Brain pericyte (primary cell): ENCODE results near the gene SNRPE.
A peak's percentile ranks its signal among the peaks of the same experiment; 100 is the strongest.
"Not testable (repeated sequence)": the region's sequence is repeated elsewhere in the genome, so short reads cannot be mapped to it uniquely, and the experiment has no call there.

Experiments
- DNase-seq: peaks from one replicate; pipeline ENCODE4 v3.0.0-alpha.2; 2012; ENCODE audit warnings: low read depth, low spot score

SNRPE gene

GRCh38 chr1:203861379-203862184 lies at the start of gene SNRPE:
SNRPE (plus strand) TSS chr1:203861599; CDS start chr1:203861660, 61 bp downstream.
- DNase-seq, result peak; percentile 92

GRCh38 chr1:203813581-203814341 lies 47.6 kb upstream of the SNRPE start:
- DNase-seq, result no peak

- DNase-seq, result no peak
Observed at GRCh38 chr1:203818399-203818798, 43.0 kb upstream of the SNRPE start.

- DNase-seq, result no peak
Observed at GRCh38 chr1:203823306-203823705, 38.1 kb upstream of the SNRPE start.

GRCh38 chr1:203826175-203826574 lies 35.2 kb upstream of the SNRPE start:
- no peak for DNase-seq

GRCh38 chr1:203828002-203828401 lies 33.4 kb upstream of the SNRPE start:
- no peak for DNase-seq

GRCh38 chr1:203828503-203828902 lies 32.9 kb upstream of the SNRPE start:
- DNase-seq, result no peak

GRCh38 chr1:203829247-203829646 lies 32.2 kb upstream of the SNRPE start:
- not testable (repeated sequence) for DNase-seq

- no peak for DNase-seq
Observed at GRCh38 chr1:203835476-203835875, 25.9 kb upstream of the SNRPE start.

GRCh38 chr1:203839081-203839480 lies 22.3 kb upstream of the SNRPE start:
- DNase-seq, result peak; percentile 39

GRCh38 chr1:203840208-203840808 lies 21.1 kb upstream of the SNRPE start:
- DNase-seq, result no peak

- DNase-seq, result no peak
Observed at GRCh38 chr1:203842559-203842876, 18.9 kb upstream of the SNRPE start.

GRCh38 chr1:203843435-203843834 lies 18.0 kb upstream of the SNRPE start:
- no peak for DNase-seq

GRCh38 chr1:203853112-203853511 lies 8.3 kb upstream of the SNRPE start:
- DNase-seq, result not testable (repeated sequence)

- DNase-seq, result no peak
Observed at GRCh38 chr1:203858055-203858454, 3.3 kb upstream of the SNRPE start.

GRCh38 chr1:203858975-203859374 lies 2.4 kb upstream of the SNRPE start:
- DNase-seq, result no peak

- DNase-seq, result no peak
Observed at GRCh38 chr1:203860396-203861025, 888 bp upstream of the SNRPE start.

- DNase-seq, result no peak
Observed at GRCh38 chr1:203867802-203868201, 6.4 kb downstream of the SNRPE start.

GRCh38 chr1:203870245-203870644 lies 8.8 kb downstream of the SNRPE start:
- no peak for DNase-seq

GRCh38 chr1:203871114-203871880 lies 9.9 kb downstream of the SNRPE start:
- peak; percentile 17 for DNase-seq

GRCh38 chr1:203873094-203873493 lies 11.7 kb downstream of the SNRPE start:
- no peak for DNase-seq
